D721Med (cell line): Measurements from ENCODE around the gene PLG.
"Not testable (repeated sequence)": the region's sequence is repeated elsewhere in the genome, so short reads cannot be mapped to it uniquely, and the experiment has no call there.

Experiments used
- DNase-seq: peaks from one replicate; pipeline ENCODE4 v3.0.0; 2011; ENCODE audit warnings: low spot score; ENCODE audit not compliant: insufficient read length
- FAIRE-seq: peaks from 2 replicates; lab custom pipeline; 2011; peaks lifted over from hg19 to GRCh38; lab: Jason Lieb, UNC
- TF ChIP-seq, protein P1 (sequence below): IDR thresholded peaks from 2 replicates; pipeline ENCODE4 v1.5.1; 2012; ENCODE audit warnings: mild to moderate bottlenecking, control low read depth; ENCODE audit not compliant: insufficient read depth; ENCODE audit errors: missing control alignments

PLG gene

GRCh38 chr6:160734627-160735026 lies 32.6 kb downstream of the PLG start:
- DNase-seq (no peak), FAIRE-seq (no peak)
- TF ChIP-seq, protein P1, sequence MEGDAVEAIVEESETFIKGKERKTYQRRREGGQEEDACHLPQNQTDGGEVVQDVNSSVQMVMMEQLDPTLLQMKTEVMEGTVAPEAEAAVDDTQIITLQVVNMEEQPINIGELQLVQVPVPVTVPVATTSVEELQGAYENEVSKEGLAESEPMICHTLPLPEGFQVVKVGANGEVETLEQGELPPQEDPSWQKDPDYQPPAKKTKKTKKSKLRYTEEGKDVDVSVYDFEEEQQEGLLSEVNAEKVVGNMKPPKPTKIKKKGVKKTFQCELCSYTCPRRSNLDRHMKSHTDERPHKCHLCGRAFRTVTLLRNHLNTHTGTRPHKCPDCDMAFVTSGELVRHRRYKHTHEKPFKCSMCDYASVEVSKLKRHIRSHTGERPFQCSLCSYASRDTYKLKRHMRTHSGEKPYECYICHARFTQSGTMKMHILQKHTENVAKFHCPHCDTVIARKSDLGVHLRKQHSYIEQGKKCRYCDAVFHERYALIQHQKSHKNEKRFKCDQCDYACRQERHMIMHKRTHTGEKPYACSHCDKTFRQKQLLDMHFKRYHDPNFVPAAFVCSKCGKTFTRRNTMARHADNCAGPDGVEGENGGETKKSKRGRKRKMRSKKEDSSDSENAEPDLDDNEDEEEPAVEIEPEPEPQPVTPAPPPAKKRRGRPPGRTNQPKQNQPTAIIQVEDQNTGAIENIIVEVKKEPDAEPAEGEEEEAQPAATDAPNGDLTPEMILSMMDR: no peak

DNA sequence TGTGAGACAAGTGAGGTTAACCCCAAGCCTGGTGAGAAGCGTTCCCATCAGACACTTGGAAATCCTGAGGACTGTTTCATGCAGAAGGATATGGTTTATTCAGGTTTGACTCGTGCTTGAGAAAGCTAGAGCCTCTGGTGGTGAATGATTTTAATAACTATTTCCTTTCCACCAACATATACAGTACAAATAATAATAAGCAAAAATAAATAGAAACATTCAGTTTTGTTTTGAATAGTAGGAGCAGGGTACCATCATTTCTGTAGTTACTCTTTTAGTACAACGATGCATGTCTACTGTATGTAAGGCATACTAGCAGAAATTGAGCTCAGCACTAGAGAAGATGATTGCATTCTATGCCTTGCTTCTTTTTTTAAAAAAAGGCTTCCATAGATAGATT lies 33.5 kb downstream of the PLG start:
- no peak for FAIRE-seq
- DNase-seq: no peak
- TF ChIP-seq, protein P1: no peak

DNA sequence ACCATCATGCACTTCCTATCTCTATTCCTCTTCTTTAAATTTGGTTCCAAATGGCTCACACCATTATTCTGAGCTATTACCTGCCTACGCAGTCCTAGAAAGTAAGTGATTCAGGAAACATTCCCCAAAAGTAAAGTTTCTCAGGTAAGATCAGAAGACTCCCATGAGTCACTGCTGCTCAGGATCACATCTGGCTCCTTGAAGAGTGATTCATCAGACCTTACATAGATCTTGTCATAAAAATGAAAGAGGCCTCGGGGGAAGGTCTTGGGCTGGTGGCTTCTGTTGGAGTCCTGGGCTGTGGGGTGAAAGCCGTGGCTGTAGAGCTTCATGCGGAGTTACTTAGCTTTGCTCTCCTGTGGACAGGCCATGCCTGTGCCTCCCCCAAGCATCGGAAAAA lies 35.9 kb downstream of the PLG start:
- TF ChIP-seq, protein P1: no peak
- FAIRE-seq (no peak), DNase-seq (no peak)

GRCh38 chr6:160739955-160740354 lies 37.9 kb downstream of the PLG start:
- TF ChIP-seq, protein P1: no peak
- FAIRE-seq: no peak

GRCh38 chr6:160741012-160741411 lies 39.0 kb downstream of the PLG start:
- FAIRE-seq, DNase-seq: not testable (repeated sequence)

More at GRCh38 chr6:160739955-160740354, 37.9 kb downstream of the PLG start:
- no peak for DNase-seq

DNA sequence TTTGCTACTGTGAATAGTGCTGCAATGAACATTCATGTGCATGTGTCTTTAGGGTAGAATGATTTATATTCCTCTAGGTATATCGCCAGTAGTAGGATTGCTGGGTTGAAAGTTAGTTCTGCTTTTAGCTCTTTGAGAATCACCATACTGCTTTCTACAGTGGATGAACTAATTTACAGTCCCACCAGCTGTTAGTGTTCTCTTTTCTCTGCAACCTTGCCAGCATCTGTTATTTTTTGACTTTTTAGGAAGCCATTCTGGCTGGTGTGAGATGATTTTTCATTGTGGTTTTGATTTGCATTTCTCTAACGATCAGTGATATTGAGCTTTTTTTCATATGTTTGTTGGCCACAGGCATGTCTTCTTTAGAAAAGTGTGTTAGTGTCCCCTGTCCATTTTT lies 40.0 kb downstream of the PLG start:
- TF ChIP-seq, protein P1: no peak
- DNase-seq: no peak
- no peak for FAIRE-seq

DNA sequence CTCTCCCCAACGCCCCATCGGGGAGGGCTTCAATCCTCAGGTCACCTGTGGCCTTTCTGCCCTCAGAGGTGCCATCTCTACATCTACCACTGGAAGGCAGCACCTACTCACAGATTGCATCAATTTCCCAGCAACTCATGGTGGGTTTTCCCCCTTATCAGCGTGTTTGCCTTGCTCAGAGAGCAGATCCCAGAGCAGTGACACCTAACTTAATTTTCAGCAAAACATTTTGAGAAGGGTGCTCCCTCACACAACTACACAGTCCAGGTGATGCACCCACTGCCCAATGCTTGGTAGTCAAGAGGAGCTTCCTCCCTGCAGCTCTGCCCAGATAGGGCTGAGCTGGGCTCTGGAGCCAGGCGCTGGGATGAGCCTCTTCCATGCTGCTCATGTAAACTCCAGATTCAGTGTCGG lies 48.2 kb downstream of the PLG start:
- TF ChIP-seq, protein P1: peak; percentile 64
- no peak for FAIRE-seq
- no peak for DNase-seq

DNA sequence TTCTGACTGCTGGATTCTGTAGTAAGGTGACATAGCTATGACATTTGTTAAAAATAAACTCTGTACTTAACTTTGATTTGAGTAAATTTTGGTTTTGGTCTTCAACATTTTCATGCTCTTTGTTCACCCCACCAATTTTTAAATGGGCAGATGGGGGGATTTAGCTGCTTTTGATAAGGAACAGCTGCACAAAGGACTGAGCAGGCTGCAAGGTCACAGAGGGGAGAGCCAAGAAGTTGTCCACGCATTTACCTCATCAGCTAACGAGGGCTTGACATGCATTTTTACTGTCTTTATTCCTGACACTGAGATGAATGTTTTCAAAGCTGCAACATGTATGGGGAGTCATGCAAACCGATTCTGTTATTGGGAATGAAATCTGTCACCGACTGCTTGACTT lies 51.2 kb downstream of the PLG start:
- FAIRE-seq, DNase-seq: not testable (repeated sequence)
